SKM-1 (cell line): ENCODE data around the gene PHYH.
"Not testable (repeated sequence)": the region's sequence is repeated elsewhere in the genome, so short reads cannot be mapped to it uniquely, and the experiment has no call there.

Experiments
- DNase-seq: peaks from one replicate; lab custom pipeline; 2025; ENCODE audit not compliant: unreplicated experiment; lab: John Stamatoyannopoulos, UW

PHYH gene

DNA sequence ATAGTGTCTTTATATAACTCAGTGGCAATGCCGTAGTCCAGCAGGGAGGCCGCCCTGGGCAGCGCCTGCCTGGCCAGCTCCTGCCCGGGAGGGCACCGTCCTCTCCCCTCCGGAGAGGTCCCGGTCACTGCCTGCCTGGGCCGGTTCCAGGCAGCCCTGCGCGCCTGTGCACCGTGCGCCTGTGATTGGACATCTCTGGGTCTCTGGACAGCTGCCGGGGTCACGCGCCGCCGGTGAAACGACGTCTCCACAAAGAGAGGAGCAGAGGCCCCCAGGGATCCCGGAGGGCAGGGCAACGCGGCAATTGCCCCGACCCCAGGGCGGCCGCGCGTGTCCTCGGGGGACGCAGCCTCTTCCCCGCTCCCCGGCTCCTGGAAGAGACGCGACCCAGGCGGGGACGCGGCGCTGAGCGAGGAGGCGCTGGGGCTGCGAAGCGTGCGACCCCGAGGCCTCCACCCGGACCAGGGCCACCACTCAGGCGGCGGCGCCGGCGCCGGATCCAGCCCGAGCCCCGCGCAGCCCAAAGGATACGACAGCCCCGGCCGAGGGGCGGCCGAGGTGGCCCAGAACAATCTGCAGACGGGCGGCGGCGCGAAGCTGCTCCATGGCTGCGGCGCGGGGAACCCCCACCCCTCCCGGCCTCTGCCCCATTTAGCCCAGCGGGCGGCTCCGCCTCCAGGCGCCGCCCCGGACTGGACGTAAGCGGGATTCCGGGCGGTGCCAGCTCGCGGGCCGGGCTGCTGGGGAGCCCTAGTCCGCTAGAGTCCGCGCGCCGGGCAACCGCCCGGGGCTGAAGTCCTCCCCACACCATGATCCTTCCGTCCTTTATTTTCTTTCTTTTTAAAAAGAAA, at the start of gene PHYH:
Gene PHYH (minus strand): TSS at position 628 of the 851 bp plus-strand sequence. CDS start 22 bp downstream, at position 606.
- DNase-seq = peak; percentile 45

DNA sequence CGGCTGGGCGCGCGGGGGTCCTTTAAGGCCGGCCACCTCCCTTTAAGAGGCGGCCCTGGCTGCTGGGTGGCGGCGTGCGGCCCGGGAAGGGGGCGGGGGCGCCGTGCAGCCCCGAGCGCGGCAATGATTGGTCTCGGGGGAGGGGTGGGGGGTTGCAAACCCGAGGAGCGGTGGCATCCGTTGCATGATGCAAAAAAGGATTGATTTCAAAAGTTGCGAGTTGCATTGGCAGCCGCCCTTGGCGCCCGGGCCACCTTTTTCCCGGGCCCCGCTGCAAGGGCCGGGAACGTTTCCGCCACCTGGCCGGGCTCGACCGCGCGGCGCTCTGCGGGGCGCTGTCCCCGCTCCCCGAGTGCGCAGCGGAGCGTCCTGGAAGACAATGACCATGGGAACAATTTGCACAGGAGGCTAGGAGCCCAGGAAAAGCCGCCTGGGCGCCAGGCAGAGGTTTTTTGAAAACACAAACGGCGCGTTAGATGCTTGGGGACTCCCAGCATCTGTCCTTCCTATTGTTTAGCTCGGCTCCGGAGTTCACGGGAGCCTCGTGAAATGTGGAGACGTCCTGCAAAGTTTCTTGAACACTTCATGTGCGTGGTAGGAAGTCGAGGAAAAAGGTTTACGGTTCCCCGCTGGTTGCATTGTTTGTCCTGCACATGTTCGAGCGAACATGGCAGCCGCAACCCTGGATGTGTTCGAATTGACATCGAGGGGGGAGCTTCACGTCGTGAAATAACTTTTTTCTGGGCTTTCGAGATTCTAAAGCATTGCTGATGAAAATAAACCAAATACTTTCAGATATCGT, 48.6 kb upstream of the PHYH start, which contains the start of gene SEPHS1:
Gene SEPHS1 (minus strand): TSS at position 78 of the 802 bp plus-strand sequence. CDS start 3,343 bp downstream, outside the sequence.
- peak; percentile 36 for DNase-seq

DNA sequence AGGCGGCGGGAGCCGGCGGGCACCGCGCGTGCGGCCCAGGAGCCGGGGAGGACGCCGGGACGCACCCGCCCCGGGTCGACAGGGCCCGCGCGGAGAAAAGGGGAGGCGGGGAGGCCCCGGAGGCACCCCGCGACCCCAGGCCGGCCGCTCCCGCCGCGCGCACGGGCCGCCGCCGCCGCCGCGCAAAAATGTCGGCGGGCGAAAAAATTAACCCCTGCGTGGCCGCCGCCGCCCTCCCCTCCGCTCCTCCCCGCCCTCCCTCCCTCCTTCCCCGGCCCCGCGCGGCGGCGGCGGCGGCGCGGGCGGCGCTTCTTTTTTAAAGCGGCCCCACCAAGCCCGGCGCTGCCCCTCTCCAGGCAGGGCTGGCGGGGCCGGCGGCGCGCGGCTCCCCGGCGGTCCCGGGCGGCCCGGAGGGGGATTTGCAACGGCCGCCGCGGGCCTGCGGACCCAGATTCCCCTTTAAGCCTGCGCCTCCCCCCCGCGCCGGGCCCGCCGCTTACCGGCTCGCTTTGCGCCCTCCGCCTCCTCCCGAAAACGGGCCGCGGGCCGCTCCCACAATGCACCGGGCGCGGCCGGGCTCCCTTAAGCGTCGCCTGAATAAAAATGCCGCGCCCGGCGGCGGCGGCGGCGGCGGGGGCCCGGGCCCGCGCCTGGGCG, 47.8 kb upstream of the PHYH start:
- DNase-seq = peak; percentile 19

DNA sequence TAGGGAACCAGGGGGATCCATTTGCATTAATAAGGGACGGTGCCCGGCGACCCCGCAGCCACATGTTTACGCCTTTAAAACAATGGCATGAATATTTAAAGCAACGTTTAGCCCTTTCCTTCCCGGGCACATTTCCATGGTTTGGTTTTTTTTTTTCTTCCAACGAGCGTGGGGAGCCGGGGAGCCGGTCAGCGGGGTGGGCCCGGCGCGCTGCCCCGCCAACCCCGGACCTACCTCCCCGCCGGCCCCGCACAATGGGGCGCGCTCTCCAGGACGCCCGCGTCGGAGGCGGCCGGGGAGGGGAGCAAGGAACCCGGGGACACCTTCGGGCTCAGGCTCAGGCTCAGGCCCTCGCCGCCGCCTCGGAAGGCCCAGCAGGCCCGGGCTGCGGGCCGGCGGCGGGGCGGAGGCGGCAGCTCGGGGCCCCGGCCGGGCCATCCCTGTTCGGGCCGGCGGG, 47.2 kb upstream of the PHYH start:
- no peak for DNase-seq

DNA sequence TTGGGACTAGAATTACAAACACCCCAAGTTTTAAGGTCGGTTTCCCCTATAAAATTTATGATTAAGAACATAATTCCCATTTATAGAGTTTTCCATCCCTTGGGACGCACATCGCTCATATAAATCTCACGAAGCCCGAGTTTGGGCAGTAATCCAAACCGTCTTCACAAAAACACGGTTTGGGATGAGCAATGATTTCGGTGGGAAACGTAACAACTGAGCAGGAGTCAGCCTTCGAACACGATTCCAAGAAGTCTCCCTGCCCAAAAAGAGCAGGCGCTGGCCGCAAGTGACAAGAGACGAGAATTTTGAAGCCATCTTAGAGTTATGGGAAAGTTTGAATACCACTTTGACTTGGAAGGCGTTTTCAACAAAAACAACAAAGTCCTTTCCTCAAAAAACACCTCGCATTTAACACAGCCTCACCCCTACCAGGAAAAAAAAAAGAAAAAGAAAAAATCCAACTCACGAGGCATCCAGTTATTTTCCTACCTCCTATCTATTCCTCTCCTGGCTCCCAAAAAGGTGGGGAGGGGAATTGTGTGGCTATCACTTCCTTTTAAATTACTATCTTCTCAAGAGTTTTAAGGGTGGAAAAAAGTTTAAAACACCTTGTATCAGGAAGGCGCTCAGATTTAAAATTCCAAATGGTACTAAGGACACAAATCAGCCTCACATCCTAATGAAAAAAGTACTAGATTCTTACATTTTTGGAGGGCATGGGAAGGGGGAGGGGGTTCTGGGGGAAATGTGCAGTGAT, 46.6 kb upstream of the PHYH start:
- DNase-seq = no peak

DNA sequence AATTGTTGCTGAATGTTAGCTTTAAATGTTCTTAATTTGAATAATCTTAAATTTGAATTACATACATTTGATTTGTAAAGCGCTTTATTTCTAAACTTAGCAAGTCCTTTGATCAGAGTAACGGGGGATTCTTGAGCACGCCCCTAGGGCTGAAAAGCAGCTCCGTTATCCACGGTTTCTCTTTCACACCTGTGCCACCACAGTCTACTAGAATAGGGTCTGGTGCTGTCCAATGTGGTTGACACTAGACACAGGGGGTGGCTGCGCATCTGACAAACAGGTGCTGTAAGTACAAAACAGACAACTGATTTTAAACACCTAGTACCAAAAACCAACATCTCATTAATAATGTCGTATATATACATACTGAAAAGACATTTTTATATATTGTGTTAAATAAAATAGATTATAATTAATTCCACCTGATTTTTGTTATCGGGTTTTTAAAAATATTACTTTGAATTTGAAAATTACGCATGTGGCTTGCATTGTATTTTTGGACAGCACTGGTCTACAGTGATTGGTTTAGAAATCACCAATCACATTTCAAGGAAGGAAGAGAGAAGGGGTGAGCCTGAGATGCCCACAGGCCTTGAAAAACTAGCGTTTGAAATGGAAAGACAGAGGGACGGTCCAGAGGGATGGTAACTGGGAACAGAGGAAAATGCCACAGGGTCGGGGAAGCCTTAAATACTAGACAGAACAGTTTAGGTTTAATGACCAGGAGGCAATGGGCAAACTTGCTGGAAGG, 40.9 kb upstream of the PHYH start:
- DNase-seq = no peak

DNA sequence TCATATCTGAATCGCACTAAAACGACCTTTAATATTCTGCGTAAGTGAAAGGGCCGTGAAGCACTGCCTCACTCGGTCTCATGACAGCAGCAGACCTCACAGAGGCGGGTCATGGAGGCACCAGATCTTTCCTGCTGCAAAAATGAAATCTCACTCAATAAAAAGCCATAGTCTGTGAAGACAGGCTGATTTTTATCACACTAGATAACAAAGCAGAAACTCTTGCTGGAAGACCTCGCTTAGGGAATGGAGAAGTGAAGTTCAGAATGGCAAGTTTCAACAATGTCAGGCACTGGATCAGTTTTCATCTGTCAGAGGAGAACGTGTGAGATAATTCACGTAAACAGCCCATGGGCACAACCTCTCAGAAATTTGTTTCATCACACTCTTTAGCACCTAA, 40.2 kb upstream of the PHYH start:
- DNase-seq = no peak

DNA sequence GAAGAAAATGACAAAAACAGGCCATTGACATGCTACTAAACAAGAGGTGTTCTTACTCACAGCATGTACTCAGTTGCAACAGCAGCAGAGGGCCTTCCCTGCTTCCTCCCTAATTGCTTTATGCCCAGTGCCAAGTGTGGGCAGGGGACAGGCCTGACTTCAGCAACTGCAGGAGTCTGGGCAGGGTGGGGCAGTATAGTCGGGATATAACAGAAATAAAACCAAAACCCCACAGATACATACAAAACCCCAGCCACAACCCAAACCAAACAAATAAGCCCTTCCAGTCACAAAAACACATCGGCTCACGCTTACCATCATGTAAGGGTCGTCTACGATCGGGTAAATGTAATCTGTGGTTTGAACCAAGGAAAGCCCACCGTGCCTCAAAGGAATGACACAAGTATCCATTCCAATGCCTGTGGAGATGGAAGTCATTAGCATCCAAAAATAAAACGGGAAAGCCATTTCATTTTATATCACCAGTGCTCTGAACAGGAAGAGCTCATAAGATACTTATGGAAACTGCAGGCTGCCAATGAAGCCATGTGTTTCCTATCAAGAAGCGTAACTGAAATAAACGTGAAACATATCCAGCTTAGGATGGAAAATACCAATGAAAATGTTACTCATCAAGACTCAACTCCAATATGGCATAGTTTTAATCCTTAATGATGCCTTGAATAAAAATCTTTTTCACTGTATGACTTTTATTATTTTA, 38.7 kb upstream of the PHYH start:
- no peak for DNase-seq

DNA sequence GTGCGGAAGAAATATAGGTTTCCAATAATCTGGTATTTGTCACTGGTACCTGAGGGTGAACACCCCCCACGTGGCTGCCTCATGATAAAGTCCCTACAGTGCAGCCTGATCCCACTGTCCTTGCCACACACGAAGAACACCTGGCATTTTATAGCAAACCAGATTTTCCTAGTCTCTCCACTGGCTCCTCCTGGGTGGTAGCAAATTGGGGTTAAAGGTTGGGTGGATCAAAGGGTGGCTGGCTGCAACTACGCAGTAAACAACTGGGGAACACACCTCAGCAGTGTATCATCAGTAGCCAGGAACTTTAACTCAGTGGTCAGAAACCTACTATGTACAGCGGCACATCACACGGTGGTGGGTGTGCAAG, 37.9 kb upstream of the PHYH start:
- DNase-seq = no peak

DNA sequence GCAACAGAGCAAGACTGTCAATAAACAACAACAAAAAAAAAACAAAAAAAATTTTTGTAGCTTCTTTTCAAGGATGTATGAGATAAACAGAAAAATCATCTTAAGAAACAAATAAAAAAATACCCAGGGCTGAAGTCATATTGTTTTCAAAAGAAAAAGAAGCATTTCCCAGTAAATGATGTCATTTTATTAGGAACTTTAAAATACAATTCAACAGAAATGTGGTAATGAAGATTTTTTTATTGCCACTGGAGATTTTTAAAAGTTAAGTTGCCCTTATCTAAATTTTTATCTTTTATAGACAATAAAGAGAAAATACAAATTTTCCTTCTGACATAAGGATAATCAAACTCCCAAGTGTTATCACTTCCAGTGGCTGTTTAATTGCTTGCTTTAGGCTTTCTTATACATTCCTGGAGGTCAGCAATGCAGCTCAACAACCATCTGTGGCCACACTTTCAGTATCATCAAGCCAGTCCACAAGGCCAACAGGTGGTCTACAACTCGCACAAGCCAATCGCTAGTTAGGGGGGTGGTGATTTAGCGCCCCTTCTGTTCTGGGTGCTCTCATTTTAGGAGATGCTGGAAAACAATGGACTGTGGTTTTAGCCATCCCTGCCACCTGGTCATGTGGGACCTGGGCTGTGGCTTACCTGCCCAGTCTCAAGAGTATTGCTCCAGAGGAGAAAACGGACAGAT, 37.4 kb upstream of the PHYH start:
- DNase-seq = no peak

DNA sequence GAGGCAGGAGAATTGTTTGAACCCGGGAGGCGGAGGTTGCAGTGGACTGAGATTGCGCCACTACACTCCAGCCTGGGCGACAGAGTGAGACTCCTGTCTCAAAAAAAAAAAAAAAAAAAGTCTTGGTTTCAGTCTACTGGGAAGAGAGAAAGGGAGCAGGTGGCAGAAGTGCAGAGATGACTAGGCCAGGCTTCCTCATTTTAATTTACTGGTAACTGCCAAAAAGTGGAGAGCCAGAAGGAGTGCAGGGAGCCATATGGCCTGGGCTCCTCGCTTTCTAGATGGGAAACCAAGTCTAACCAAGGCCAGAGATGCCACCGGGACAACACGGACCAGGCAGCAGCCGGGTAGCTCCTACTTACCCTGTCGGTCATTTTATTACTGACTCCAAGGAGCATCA, 36.0 kb upstream of the PHYH start:
- DNase-seq = no peak

DNA sequence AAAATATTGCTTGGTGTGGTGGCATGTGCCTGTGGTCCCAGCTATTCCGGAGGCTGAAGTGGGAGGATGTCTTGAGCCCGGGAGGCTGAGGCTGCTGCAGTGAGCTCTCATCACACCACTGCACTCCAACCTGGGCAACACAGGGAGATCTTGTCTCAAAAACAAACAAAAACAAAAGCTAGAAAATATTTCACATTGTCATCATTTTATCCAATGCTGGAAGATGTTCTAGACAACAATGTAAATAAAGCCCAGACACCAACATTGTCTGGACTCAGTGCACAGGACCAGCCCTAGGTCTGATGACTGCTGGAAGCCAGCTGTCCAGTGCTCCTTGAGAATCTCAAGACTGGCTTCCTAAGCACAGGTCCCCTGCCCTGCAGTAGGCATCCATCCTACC, 34.7 kb upstream of the PHYH start:
- no peak for DNase-seq

DNA sequence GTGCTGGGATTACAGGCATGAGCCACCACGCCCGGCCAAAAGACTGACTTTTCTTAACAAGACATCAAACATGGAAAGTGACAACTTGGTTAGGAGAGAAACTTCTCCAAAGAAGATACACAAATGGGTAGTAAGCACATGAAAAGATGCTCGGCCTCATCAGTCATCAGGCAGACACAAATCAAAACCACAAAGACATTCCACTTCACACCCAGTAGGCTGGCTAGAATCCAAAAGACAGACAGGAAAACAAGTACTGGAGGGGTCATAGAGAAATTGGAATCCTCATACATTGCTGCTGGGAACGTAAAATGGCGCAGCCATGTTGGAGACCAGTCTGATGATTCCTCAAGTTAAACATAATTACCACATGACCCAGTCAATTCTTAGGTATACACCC, 31.8 kb upstream of the PHYH start:
- DNase-seq = no peak

DNA sequence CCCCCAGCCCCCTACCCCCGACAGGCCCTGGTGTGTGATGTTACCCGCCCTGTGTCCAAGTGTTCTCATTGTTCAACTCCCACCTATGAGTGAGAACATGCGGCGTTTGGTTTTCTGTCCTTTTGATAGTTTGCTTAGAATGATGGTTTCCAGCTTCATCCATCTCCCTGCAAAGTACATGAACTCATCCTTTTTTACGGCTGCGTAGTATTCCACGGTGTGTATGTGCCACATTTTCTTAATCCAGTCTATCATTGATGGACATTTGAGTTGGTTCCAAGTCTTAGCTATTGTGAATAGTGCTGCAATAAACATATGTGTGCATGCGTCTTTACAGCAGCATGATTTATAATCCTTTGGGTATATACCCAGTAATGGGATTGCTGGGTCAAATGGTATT, 31.1 kb upstream of the PHYH start:
- DNase-seq = not testable (repeated sequence)

DNA sequence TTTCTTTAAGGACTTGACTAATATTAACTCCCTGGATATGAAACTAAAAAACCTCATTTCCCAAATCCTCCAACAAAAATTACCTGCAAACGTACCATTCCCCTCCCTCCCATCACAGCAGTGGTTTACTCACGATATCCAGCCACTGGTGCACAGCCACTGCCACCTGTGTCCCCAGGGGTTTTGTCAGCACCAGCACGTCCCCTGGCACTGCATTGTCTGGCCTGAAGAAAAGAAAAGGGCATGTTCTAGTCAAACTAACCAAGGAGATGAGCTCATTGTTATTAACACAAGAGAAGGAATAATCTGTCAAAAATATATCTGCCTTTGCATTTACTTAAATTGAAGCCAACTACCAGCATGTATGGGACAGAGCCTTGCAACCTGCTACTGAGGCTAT, 29.7 kb upstream of the PHYH start:
- DNase-seq = no peak

DNA sequence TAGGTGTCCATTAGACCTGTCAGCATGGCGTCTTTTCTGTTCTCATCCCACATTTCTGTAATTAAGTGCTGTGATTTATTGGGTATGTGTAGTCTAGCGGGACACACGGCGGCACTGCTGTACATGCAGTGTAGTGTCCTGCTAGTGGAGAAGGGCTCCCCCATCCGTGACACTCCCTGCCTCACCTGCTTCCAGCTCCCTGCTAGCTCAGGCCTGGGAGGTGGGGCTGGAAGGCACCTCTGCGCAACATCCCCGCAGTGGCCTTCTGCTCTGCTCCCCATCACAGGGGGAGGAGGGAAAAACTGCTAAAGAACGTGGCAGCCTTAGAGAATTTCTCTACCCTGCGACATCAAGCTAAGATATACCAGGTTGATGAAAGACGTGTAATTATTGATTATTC, 28.7 kb upstream of the PHYH start:
- DNase-seq = no peak

DNA sequence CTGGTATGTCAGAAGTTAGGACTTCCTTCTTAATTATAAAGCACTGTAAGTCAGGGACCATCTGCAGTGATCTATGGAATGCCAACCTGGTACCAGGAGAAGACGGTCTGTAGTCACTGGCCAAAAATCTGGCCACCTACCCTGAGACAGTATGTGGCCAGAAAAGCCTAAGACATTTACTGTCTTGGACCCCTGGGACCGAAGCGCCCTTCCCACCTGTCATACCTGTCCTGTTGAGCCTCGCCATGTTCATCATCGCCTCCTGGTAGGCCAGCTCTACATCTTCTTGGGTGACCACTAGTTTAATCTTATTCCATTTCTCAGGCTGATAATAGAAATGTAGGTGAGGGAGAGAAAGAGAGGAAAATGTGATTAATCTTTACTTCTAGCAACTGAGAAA, 28.3 kb upstream of the PHYH start:
- no peak for DNase-seq

DNA sequence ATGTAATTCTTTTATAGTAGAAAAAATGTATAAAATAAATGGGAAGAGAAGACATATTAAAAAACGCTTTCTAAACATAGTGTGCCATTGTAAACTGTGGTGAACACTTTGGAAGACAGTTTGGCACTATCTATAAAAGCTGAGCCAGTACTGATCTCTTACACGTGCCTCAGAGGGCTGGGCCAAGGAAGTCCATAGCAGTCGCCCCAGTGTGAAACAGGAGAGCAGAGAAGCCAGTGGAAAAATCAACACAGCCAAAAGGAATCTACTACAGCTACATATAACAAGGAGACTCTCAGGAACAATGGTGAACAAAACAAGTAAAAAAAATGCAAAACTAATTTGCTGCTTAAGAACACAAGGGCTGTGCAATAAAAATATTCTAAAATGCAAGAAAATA, 27.7 kb upstream of the PHYH start:
- DNase-seq = no peak

DNA sequence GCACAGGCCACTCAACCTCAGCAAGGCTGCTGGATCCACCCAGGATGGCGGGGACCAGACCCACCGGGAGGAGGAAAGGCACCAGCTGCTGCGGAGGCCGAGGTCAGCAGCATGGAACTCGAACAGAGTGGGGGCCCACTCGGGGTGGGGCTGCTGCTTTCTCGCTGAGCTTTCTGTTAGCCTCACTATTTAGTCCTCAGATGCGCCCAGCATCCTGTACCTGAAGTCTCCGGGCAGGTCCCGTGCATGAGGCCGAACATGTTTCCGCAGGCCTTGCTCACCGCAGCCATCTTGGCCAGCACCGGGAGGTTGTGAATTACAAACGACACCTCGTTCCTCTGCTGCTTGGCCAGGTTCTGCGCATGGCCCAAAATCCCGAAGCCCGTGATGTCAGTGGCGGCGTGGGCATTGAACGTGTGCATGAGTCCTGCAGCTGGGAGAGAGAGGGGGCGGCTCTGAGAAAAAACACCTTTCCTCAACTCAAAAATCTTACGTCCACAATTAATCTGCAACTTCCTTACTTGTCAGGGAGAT, 22.8 kb upstream of the PHYH start:
- no peak for DNase-seq
